Fibroblast of the aortic adventitia (primary cell): ENCODE measurements around the gene ZNF367. TPM values are rescaled to one million over a fixed set of nuclear protein-coding genes. Genes with fewer than 3 reads are reported as not detected.

Experiments
- DNase-seq: peaks from one replicate; pipeline ENCODE4 v3.0.0-alpha.2; 2010; ENCODE audit warnings: low read depth
- H3K4me3 ChIP-seq: 2 replicates; pipeline ENCODE4 v1.5.1; 2011; ENCODE audit warnings: low read depth, mild to moderate bottlenecking, control low read depth, low read length, moderate library complexity
- CTCF ChIP-seq: IDR thresholded peaks from 2 replicates; pipeline ENCODE4 v1.5.1; 2011; ENCODE audit warnings: mild to moderate bottlenecking, low read length, control low read depth, inconsistent platforms; ENCODE audit not compliant: insufficient read depth
- total RNA-seq: library from RNA; depleted of rRNA; stranded (reverse); fragments of >200 nt; gene quantifications from 2 replicates; pipeline ENCODE4 v1.2.3, GENCODE V29; 2012; ENCODE audit warnings: low replicate concordance

The ZNF367 gene
- total RNA-seq, 1 donor = 31.3 TPM

GRCh38 chr9:96344458-96345180 lies 73.6 kb downstream of the ZNF367 start:
- no peak for TF ChIP-seq CTCF
- H3K4me3 ChIP-seq = no peak overlapping the region
- DNase-seq = peak; percentile 99

- no peak for TF ChIP-seq CTCF
- DNase-seq = peak; percentile 31
- no peak overlapping the region for H3K4me3 ChIP-seq
These were observed 74.4 kb downstream of the ZNF367 start for GRCh38 chr9:96343515-96344360.

GRCh38 chr9:96342571-96343245 lies 75.5 kb downstream of the ZNF367 start:
- peak; percentile 7 for DNase-seq
- no peak for TF ChIP-seq CTCF
- no peak overlapping the region for H3K4me3 ChIP-seq

- TF ChIP-seq CTCF = no peak
- no peak overlapping the region for H3K4me3 ChIP-seq
- no peak for DNase-seq
These were observed 77.5 kb downstream of the ZNF367 start for GRCh38 chr9:96340707-96341106.

GRCh38 chr9:96338299-96338698 lies 79.9 kb downstream of the ZNF367 start:
- DNase-seq = no peak
- no peak for TF ChIP-seq CTCF
- H3K4me3 ChIP-seq = no peak overlapping the region

Other genes starting within 250 kb of the ZNF367 start
- gene HSD17B3, start 116.2 kb downstream of the ZNF367 start, total RNA-seq = not detected in 2 replicates
- gene SLC35D2, start 34.7 kb downstream of the ZNF367 start, total RNA-seq = 7.8 and 14.6 TPM in 2 replicates
- 16.7 and 27.6 TPM in 2 replicates for gene HABP4, start 31.8 kb upstream of the ZNF367 start, total RNA-seq
- 30.3 and 31.5 TPM in 2 replicates for gene CDC14B, start 201.5 kb upstream of the ZNF367 start, total RNA-seq
- gene PRXL2C, start 236.9 kb upstream of the ZNF367 start, total RNA-seq = 12.8 and 40.0 TPM in 2 replicates